ENCODE measurements around the gene UBXN4. TPM values are rescaled to one million over a fixed set of nuclear protein-coding genes. Genes with fewer than 3 reads are reported as not detected.

UBXN4 gene
- total RNA-seq, 1 experiment from 2014 or later: 65.4 TPM

GRCh38 chr2:135820003-135820618 lies 78.5 kb downstream of the UBXN4 start:
- no peaks in the 10 kb centered on the region for H3K79me2 ChIP-seq (ENCODE audit: insufficient read depth, low read length)
- no peaks in the 10 kb centered on the region for H3K27me3 ChIP-seq (ENCODE audit: insufficient read depth, low read length)
- no peak overlapping the region for H3K14ac ChIP-seq (ENCODE audit: insufficient read depth, low read length)
- H2BK12ac ChIP-seq (ENCODE audit: insufficient read length, low read depth, low read length): no peak overlapping the region
- Mint-ChIP-seq H3K9me3 (peaks cover 10% of the 10 kb centered on the region in 2 experiments; a peak in 4 of 5 replicates), H3K36me3 (ENCODE audit: insufficient read depth in 1 of 3, low read depth in 3 of 3) (peaks cover 0 to 7% (median 4%) of the 10 kb centered on the region in 3 experiments; a peak in 4 of 7 replicates), H3K27me3 (ENCODE audit: low read depth) (peaks cover 2% of the 10 kb centered on the region; the same call in 1 of the 2 replicates), H3K27ac (no peak overlapping the region), H3K4me3 (no peak overlapping the region), H3K4me1 (no peaks in the 10 kb centered on the region)
- H2AFZ ChIP-seq (ENCODE audit: low read length): no peak overlapping the region
- no peak overlapping the region for H3K56ac ChIP-seq (ENCODE audit: insufficient read length, low read depth, low read length)
- H4K20me1 ChIP-seq (ENCODE audit: control insufficient read depth, insufficient read depth, insufficient read length): no peaks in the 10 kb centered on the region
- no peak overlapping the region for H4K8ac ChIP-seq (replicated peaks; ENCODE audit: insufficient read length, low read depth, low read length)
- no peak overlapping the region for H2BK20ac ChIP-seq (ENCODE audit: low read depth, low read length, poor library complexity, severe bottlenecking)
- DNase-seq: no peak
- no peak overlapping the region for H4K91ac ChIP-seq (ENCODE audit: insufficient read length, low read depth, low read length)
- no CpG with 5 or more reads among the region's 9 CpGs for WGBS (ENCODE audit: extremely low coverage, insufficient read length, low lambda C conversion rate)
- TF ChIP-seq CTCF (conservative IDR thresholded peaks at IDR 0.05): no peak
- no peak overlapping the region for H2BK5ac ChIP-seq (ENCODE audit: insufficient read length, low read length)
- H3K18ac ChIP-seq (ENCODE audit: insufficient read length, low read depth, low read length): no peak overlapping the region
- H3K9ac ChIP-seq (ENCODE audit: extremely low read depth, insufficient read length, low read length): no peak overlapping the region
- no peaks in the 10 kb centered on the region for H3K79me1 ChIP-seq (ENCODE audit: insufficient read depth, low read depth, low read length, poor library complexity, severe bottlenecking)
- H3K23ac ChIP-seq (ENCODE audit: insufficient read length, low read depth, low read length): no peak overlapping the region
- H3T11ph ChIP-seq (ENCODE audit: low read length): no peak overlapping the region
- no peak overlapping the region for H4K5ac ChIP-seq (ENCODE audit: insufficient read length, low read depth, low read length)
- no peak overlapping the region for H3K4ac ChIP-seq (ENCODE audit: low read depth, low read length)
- H3K4me1 ChIP-seq (ENCODE audit: insufficient read depth, low read length): no peaks in the 10 kb centered on the region
- H2BK15ac ChIP-seq (ENCODE audit: low read depth, low read length): no peak overlapping the region
- H3K4me2 ChIP-seq (ENCODE audit: insufficient read depth, insufficient read length, low read length): no peak overlapping the region
- no peaks in the 10 kb centered on the region for H3K23me2 ChIP-seq (ENCODE audit: insufficient read length, low read depth, low read length, poor library complexity, severe bottlenecking)
- no peaks in the 10 kb centered on the region for H3K9me3 ChIP-seq (ENCODE audit: control insufficient read depth, low read depth, low read length)
- no peak overlapping the region for H3K27ac ChIP-seq (ENCODE audit: insufficient read length, low read depth, low read length)
- no peak overlapping the region for H2AK5ac ChIP-seq (ENCODE audit: insufficient read length, low read length)
- H2BK120ac ChIP-seq (ENCODE audit: low read depth, low read length, poor library complexity, severe bottlenecking): no peak overlapping the region

All from H9 (cell line).